ENCODE data around the gene EIF5A2.

DNA sequence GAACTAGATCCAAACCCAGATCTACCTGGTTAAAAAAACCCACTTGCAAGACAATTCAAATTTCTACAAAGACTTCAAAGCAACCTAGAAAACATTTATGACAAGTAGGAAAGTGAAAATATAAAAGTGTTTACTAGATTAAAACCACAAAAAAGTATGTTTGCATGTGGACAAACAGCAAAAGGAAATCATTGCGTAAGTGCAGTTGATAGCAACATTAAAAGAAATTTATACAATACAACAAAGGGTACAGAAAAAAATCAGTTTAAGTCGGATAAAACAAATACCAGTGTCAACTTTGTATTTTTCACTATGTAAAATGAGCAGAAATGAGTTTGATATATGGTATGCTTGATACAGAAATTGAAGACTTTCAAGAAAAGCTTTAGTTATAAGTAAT lies 2.6 kb downstream of the EIF5A2 start:
- TF ChIP-seq EZH2 (IDR thresholded peaks at IDR 0.05; ENCODE audit: insufficient read depth, poor library complexity, severe bottlenecking): no peak
- no peak for TF ChIP-seq EZH2phosphoT487 (IDR thresholded peaks at IDR 0.05; ENCODE audit: insufficient read depth, low read depth)
